ENCODE data around the gene ACOT7. TPM values are rescaled to one million over a fixed set of nuclear protein-coding genes. Genes with fewer than 3 reads are reported as not detected.

ACOT7 gene
- total and polyA plus RNA-seq, 12 donors: 4.0 to 40.4 (median 8.6) TPM

GRCh38 chr1:6317098-6317760 is 76.3 kb downstream of the ACOT7 start:
- intact Hi-C loops (cut with DNase I): no loop called here
- Histone ChIP-seq H3K4me3 (no peak overlapping the region), H3K27me3 (no peaks in the 10 kb centered on the region), H3K36me3 (peaks cover 0 to 8% (median 0%) of the 10 kb centered on the region in 9 donors), H3K9me3 (no peaks in the 10 kb centered on the region), H3K4me1 (no peaks in the 10 kb centered on the region), H3K27ac (no peak overlapping the region)
- no peak for DNase-seq
- 87% methylated on average over 11 of the region's 11 CpGs for WGBS, 2 donors
- TF ChIP-seq CTCF (IDR thresholded peaks at IDR 0.05): no peak
- no peak for ATAC-seq

GRCh38 chr1:6316240-6317097 is 77.1 kb downstream of the ACOT7 start:
- no peak for TF ChIP-seq CTCF (IDR thresholded peaks at IDR 0.05)
- intact Hi-C loops (cut with DNase I): no loop called here
- Histone ChIP-seq H3K36me3 (peaks cover 0 to 8% (median 0%) of the 10 kb centered on the region in 9 donors), H3K4me3 (no peak overlapping the region), H3K27me3 (no peaks in the 10 kb centered on the region), H3K27ac (no peak overlapping the region), H3K9me3 (no peaks in the 10 kb centered on the region), H3K4me1 (no peaks in the 10 kb centered on the region)
- ATAC-seq (no peak), DNase-seq (no peak)
- WGBS, 2 donors: 93 to 94% methylated on average over 14 of the region's 14 CpGs

- Histone ChIP-seq H3K36me3 (peaks cover 0 to 8% (median 0%) of the 10 kb centered on the region in 9 donors), H3K9me3 (no peaks in the 10 kb centered on the region), H3K4me1 (peaks cover 0 to 5% (median 0%) of the 10 kb centered on the region in 9 donors), H3K27ac (no peak overlapping the region), H3K4me3 (no peak overlapping the region), H3K27me3 (no peaks in the 10 kb centered on the region)
- WGBS, 2 donors: 93 to 95% methylated on average over 12 of the region's 12 CpGs
- no peak for ATAC-seq
- TF ChIP-seq CTCF (IDR thresholded peaks at IDR 0.05): no peak
- intact Hi-C loops (cut with DNase I): no loop called here
- no peak for DNase-seq
Measured at GRCh38 chr1:6314503-6314902, 79.1 kb downstream of the ACOT7 start.

- intact Hi-C loops (cut with DNase I): no loop called here
- peaks cover 0 to 5% (median 0%) of the 10 kb centered on the region in 9 donors for H3K4me1 ChIP-seq
- H3K36me3 ChIP-seq: peaks cover 0 to 8% (median 0%) of the 10 kb centered on the region in 9 donors
- no peak overlapping the region for H3K27ac ChIP-seq
- no peak overlapping the region for H3K4me3 ChIP-seq
- DNase-seq: no peak
- ATAC-seq: peak in 1 of 8 donors; percentile 20
- TF ChIP-seq CTCF (IDR thresholded peaks at IDR 0.05): no peak
- no peaks in the 10 kb centered on the region for H3K9me3 ChIP-seq
- no peaks in the 10 kb centered on the region for H3K27me3 ChIP-seq
- 85 to 90% methylated on average over 18 of the region's 18 CpGs for WGBS, 2 donors
Measured at GRCh38 chr1:6313393-6314200, 80.0 kb downstream of the ACOT7 start.

Data from heart right ventricle (tissue), 16 donors.